Karpas-422 (cell line): ENCODE measurements around the gene SERINC3. TPM values are rescaled to one million over a fixed set of nuclear protein-coding genes. Genes with fewer than 3 reads are reported as not detected.

Experiments
- DNase-seq: peaks from one replicate; pipeline ENCODE4 v3.0.0-alpha.2; 2015
- H2AFZ ChIP-seq: fragments of 200-600 bp; sonication (generic); 2 replicates; pipeline ENCODE4 v1.6.1; 2014; ENCODE audit warnings: antibody characterized with exemption, low read length, mixed read lengths
- H3K27ac ChIP-seq: fragments of 200-600 bp; sonication (generic); 2 replicates; pipeline ENCODE4 v1.5.1; 2014; ENCODE audit warnings: mild to moderate bottlenecking, low read length, moderate library complexity
- H3K27me3 ChIP-seq: fragments of 200-600 bp; sonication (generic); 2 replicates; pipeline ENCODE4 v1.6.1; 2014; ENCODE audit warnings: low read length, mixed read lengths
- H3K36me3 ChIP-seq: fragments of 200-600 bp; sonication (generic); 2 replicates; pipeline ENCODE4 v1.6.1; 2014; ENCODE audit warnings: low read length, mixed read lengths; ENCODE audit not compliant: insufficient read depth
- H3K4me1 ChIP-seq: fragments of 200-600 bp; sonication (generic); 2 replicates; pipeline ENCODE4 v1.6.1; 2014; ENCODE audit warnings: mild to moderate bottlenecking, low read length, mixed read lengths
- H3K4me2 ChIP-seq: fragments of 200-600 bp; sonication (generic); 2 replicates; pipeline ENCODE4 v1.6.1; 2014; ENCODE audit warnings: low read length, low read depth, mild to moderate bottlenecking; ENCODE audit not compliant: poor library complexity, severe bottlenecking
- H3K4me3 ChIP-seq: fragments of 200-600 bp; sonication (generic); 2 replicates; pipeline ENCODE4 v1.5.1; 2014; ENCODE audit warnings: mild to moderate bottlenecking, antibody characterized with exemption, low read length, mixed read lengths
- H3K79me2 ChIP-seq: fragments of 200-600 bp; sonication (generic); 2 replicates; pipeline ENCODE4 v1.6.1; 2014; ENCODE audit warnings: mild to moderate bottlenecking, low read length, mixed read lengths
- H3K9ac ChIP-seq: fragments of 200-600 bp; sonication (generic); 2 replicates; pipeline ENCODE4 v1.6.0; 2014; ENCODE audit warnings: low read length
- H3K9me2 ChIP-seq: fragments of 200-600 bp; sonication (generic), shearing (Covaris generic); replicated peaks from 2 replicates; pipeline ENCODE4 v1.6.0; 2014; ENCODE audit warnings: mild to moderate bottlenecking, low read length, moderate library complexity; ENCODE audit not compliant: insufficient read depth
- H3K9me3 ChIP-seq: fragments of 300-700, 200-600 bp; sonication (generic); 2 replicates; pipeline ENCODE4 v1.6.1; 2014; ENCODE audit warnings: low read length, mixed read lengths
- H4K20me1 ChIP-seq: fragments of 200-600 bp; sonication (generic); 2 replicates; pipeline ENCODE4 v1.6.1; 2014; ENCODE audit warnings: mild to moderate bottlenecking, antibody characterized with exemption, low read length, low read depth; ENCODE audit not compliant: insufficient read depth
- total RNA-seq: library from RNA; depleted of rRNA; stranded (reverse); fragments of >200 nt; shearing (Covaris generic); gene quantifications from 2 replicates; pipeline ENCODE4 v1.2.3, GENCODE V29; 2014; ENCODE audit warnings: low replicate concordance

SERINC3 gene
- total RNA-seq, 1 experiment from 2014 or later, result 84.8 TPM

- H3K36me3 ChIP-seq, result no peaks in the 10 kb centered on the region
- H3K4me1 ChIP-seq, result no peaks in the 10 kb centered on the region
- no peaks in the 10 kb centered on the region for H3K27me3 ChIP-seq
- H2AFZ ChIP-seq, result no peak overlapping the region
- H3K4me3 ChIP-seq, result no peak overlapping the region
- no peak overlapping the region for H3K27ac ChIP-seq
- H4K20me1 ChIP-seq, result no peaks in the 10 kb centered on the region
- no peak overlapping the region for H3K4me2 ChIP-seq
- no peaks in the 10 kb centered on the region for H3K9me3 ChIP-seq
- H3K9ac ChIP-seq, result no peak overlapping the region
- no peaks in the 10 kb centered on the region for H3K79me2 ChIP-seq
- H3K9me2 ChIP-seq, result no peaks in the 10 kb centered on the region
- DNase-seq, result no peak
These were observed 56.8 kb downstream of the SERINC3 start for GRCh38 chr20:44465001-44465560.

GRCh38 chr20:44464514-44464913 lies 57.4 kb downstream of the SERINC3 start:
- no peak overlapping the region for H2AFZ ChIP-seq
- H3K9me3 ChIP-seq, result no peaks in the 10 kb centered on the region
- H3K36me3 ChIP-seq, result no peaks in the 10 kb centered on the region
- no peaks in the 10 kb centered on the region for H3K4me1 ChIP-seq
- H3K79me2 ChIP-seq, result no peaks in the 10 kb centered on the region
- no peak for DNase-seq
- H3K9me2 ChIP-seq, result no peaks in the 10 kb centered on the region
- no peak overlapping the region for H3K9ac ChIP-seq
- no peak overlapping the region for H3K4me2 ChIP-seq
- no peak overlapping the region for H3K4me3 ChIP-seq
- no peaks in the 10 kb centered on the region for H4K20me1 ChIP-seq
- no peaks in the 10 kb centered on the region for H3K27me3 ChIP-seq
- H3K27ac ChIP-seq, result no peak overlapping the region

- Histone ChIP-seq H3K79me2 (no peaks in the 10 kb centered on the region), H3K9ac (no peak overlapping the region), H3K4me3 (no peak overlapping the region)
These were observed 58.4 kb downstream of the SERINC3 start for GRCh38 chr20:44463466-44463865.

GRCh38 chr20:44461803-44462174 lies 60.1 kb downstream of the SERINC3 start:
- Histone ChIP-seq H3K4me2 (no peak overlapping the region), H2AFZ (no peak overlapping the region), H3K9me2 (no peaks in the 10 kb centered on the region), H3K27ac (no peak overlapping the region), H3K36me3 (no peaks in the 10 kb centered on the region), H3K9ac (no peak overlapping the region), H3K4me1 (no peaks in the 10 kb centered on the region), H4K20me1 (no peaks in the 10 kb centered on the region), H3K79me2 (no peaks in the 10 kb centered on the region), H3K27me3 (no peaks in the 10 kb centered on the region), H3K4me3 (no peak overlapping the region), H3K9me3 (no peaks in the 10 kb centered on the region)
- no peak for DNase-seq

More at GRCh38 chr20:44463466-44463865, 58.4 kb downstream of the SERINC3 start:
- H3K27me3 ChIP-seq, result no peaks in the 10 kb centered on the region
- H3K27ac ChIP-seq, result no peak overlapping the region
- H3K9me3 ChIP-seq, result no peaks in the 10 kb centered on the region
- no peaks in the 10 kb centered on the region for H3K36me3 ChIP-seq
- H2AFZ ChIP-seq, result no peak overlapping the region
- no peaks in the 10 kb centered on the region for H4K20me1 ChIP-seq
- H3K4me1 ChIP-seq, result no peaks in the 10 kb centered on the region
- no peak overlapping the region for H3K4me2 ChIP-seq
- no peaks in the 10 kb centered on the region for H3K9me2 ChIP-seq
- no peak for DNase-seq

GRCh38 chr20:44461142-44461802 lies 60.6 kb downstream of the SERINC3 start:
- Histone ChIP-seq H3K27ac (no peak overlapping the region), H3K36me3 (no peaks in the 10 kb centered on the region), H2AFZ (no peak overlapping the region), H3K9me3 (no peaks in the 10 kb centered on the region), H3K79me2 (no peaks in the 10 kb centered on the region), H3K9ac (no peak overlapping the region), H4K20me1 (no peaks in the 10 kb centered on the region), H3K4me1 (no peaks in the 10 kb centered on the region), H3K4me2 (no peak overlapping the region), H3K27me3 (no peaks in the 10 kb centered on the region), H3K9me2 (no peaks in the 10 kb centered on the region), H3K4me3 (no peak overlapping the region)
- no peak for DNase-seq

GRCh38 chr20:44460795-44461141 lies 61.1 kb downstream of the SERINC3 start:
- H3K4me1 ChIP-seq, result no peaks in the 10 kb centered on the region
- H3K27me3 ChIP-seq, result no peaks in the 10 kb centered on the region
- H3K9me2 ChIP-seq, result no peaks in the 10 kb centered on the region
- no peaks in the 10 kb centered on the region for H3K36me3 ChIP-seq
- no peak overlapping the region for H3K9ac ChIP-seq
- no peak overlapping the region for H3K4me3 ChIP-seq
- H2AFZ ChIP-seq, result no peak overlapping the region
- H3K27ac ChIP-seq, result no peak overlapping the region
- no peaks in the 10 kb centered on the region for H3K79me2 ChIP-seq
- H4K20me1 ChIP-seq, result no peaks in the 10 kb centered on the region
- peak; percentile 74 for DNase-seq
- no peaks in the 10 kb centered on the region for H3K9me3 ChIP-seq
- H3K4me2 ChIP-seq, result no peak overlapping the region

- Histone ChIP-seq H3K4me2 (no peak overlapping the region), H3K27me3 (no peaks in the 10 kb centered on the region), H2AFZ (no peak overlapping the region), H3K9me2 (no peaks in the 10 kb centered on the region), H3K4me3 (no peak overlapping the region), H3K79me2 (no peaks in the 10 kb centered on the region), H3K36me3 (no peaks in the 10 kb centered on the region), H3K4me1 (no peaks in the 10 kb centered on the region), H4K20me1 (no peaks in the 10 kb centered on the region), H3K27ac (no peak overlapping the region), H3K9me3 (no peaks in the 10 kb centered on the region), H3K9ac (no peak overlapping the region)
- DNase-seq, result no peak
These were observed 62.6 kb downstream of the SERINC3 start for GRCh38 chr20:44459271-44459670.

GRCh38 chr20:44457016-44457415 lies 64.9 kb downstream of the SERINC3 start:
- no peaks in the 10 kb centered on the region for H3K4me1 ChIP-seq
- no peak overlapping the region for H3K27ac ChIP-seq
- H3K27me3 ChIP-seq, result no peaks in the 10 kb centered on the region
- no peaks in the 10 kb centered on the region for H3K36me3 ChIP-seq
- H3K79me2 ChIP-seq, result no peaks in the 10 kb centered on the region
- H3K4me2 ChIP-seq, result no peak overlapping the region
- H3K9ac ChIP-seq, result no peak overlapping the region
- H3K4me3 ChIP-seq, result no peak overlapping the region
- no peaks in the 10 kb centered on the region for H4K20me1 ChIP-seq
- no peak for DNase-seq
- H2AFZ ChIP-seq, result no peak overlapping the region
- no peaks in the 10 kb centered on the region for H3K9me3 ChIP-seq
- no peaks in the 10 kb centered on the region for H3K9me2 ChIP-seq
